Measurements from ENCODE around the gene PRR13.

DNA sequence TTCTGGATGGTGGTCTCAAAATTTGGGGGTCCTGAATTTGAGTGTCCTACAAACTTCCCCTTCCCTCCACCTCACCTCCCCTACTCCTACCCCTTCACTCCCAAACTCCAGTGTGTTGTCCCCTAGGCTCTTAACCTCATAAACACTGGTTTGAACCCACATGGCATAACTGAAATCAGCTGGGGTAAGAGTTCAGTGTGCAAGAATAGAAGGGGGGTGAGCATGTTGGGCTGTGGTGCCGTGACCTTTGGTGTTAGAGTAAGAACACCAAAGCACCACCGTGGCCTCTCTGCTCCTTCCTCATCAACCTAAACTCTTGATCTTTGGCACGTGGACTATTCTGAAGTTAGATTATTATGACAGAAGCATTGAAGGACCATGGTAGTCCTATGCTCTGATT, 21.4 kb downstream of the PRR13 start:
- TF ChIP-seq, protein P1, sequence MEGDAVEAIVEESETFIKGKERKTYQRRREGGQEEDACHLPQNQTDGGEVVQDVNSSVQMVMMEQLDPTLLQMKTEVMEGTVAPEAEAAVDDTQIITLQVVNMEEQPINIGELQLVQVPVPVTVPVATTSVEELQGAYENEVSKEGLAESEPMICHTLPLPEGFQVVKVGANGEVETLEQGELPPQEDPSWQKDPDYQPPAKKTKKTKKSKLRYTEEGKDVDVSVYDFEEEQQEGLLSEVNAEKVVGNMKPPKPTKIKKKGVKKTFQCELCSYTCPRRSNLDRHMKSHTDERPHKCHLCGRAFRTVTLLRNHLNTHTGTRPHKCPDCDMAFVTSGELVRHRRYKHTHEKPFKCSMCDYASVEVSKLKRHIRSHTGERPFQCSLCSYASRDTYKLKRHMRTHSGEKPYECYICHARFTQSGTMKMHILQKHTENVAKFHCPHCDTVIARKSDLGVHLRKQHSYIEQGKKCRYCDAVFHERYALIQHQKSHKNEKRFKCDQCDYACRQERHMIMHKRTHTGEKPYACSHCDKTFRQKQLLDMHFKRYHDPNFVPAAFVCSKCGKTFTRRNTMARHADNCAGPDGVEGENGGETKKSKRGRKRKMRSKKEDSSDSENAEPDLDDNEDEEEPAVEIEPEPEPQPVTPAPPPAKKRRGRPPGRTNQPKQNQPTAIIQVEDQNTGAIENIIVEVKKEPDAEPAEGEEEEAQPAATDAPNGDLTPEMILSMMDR (IDR thresholded peaks at IDR 0.05): no peak
- TF ChIP-seq POLR2A (IDR thresholded peaks at IDR 0.05): no peak

All from Peyer's patch (tissue), 4 donors.